G401.6 (cell line): ENCODE measurements around the gene IFNG.

ENCODE experiments used
- FAIRE-seq: peaks from 2 replicates; lab custom pipeline; 2012; peaks lifted over from hg19 to GRCh38; lab: Jason Lieb, UNC

Gene IFNG

DNA sequence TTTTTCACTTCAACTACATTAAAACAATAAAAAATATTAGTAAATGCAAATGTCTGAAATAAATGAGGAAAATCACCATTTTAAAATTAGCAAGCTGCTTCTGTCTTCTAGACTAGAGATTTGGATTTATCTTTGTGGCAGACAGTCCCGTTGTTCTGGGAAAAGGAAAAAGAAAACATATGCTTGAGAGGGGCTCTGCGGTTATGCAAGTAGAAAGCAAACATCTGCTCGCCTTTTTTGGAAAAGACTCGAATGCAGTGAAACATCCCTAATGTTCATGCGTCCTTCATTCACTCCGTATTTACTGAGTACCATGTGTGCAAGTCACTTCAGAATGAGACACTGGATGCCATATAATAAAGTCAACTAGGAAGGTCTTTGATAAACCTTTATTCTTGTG is 44.9 kb downstream of the IFNG start:
- no peak for FAIRE-seq

DNA sequence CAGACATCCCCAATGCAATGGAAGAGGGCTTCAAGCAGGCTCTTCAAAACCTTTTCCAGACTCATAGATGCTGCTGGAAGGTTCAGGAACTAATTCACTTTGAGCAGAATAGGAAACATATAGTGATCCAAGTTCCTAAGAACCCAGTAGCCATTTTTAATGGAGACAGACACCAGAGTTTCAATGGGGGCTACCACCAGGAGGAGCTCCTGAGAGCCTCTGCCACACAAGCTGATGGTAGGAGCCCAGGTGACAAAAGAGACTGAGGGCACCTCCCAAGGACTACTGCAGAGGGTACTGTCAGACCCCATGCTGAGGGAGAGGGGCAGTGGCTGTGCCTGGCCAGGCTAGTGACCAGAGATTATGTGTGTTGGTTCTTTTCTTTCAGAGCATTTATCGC is 45.9 kb downstream of the IFNG start:
- no peak for FAIRE-seq

DNA sequence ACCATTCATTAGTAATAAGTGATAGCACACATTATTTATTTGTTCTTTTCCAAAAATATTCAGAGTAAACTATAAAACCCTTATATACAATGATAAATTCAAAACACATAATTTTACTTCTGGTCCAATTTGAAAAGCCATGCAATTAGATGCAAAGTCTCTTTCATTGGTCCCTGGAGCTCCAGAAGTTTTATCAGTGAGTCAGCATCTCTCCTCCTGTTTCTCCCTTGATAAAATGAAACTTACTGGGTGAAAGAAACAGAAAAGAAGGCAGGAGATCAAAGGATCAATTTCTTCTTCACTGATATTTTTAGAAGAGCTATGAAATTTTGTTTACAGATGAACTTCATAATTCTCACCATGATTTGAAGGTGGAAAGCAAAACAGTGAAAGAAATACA is 47.5 kb downstream of the IFNG start:
- no peak for FAIRE-seq

DNA sequence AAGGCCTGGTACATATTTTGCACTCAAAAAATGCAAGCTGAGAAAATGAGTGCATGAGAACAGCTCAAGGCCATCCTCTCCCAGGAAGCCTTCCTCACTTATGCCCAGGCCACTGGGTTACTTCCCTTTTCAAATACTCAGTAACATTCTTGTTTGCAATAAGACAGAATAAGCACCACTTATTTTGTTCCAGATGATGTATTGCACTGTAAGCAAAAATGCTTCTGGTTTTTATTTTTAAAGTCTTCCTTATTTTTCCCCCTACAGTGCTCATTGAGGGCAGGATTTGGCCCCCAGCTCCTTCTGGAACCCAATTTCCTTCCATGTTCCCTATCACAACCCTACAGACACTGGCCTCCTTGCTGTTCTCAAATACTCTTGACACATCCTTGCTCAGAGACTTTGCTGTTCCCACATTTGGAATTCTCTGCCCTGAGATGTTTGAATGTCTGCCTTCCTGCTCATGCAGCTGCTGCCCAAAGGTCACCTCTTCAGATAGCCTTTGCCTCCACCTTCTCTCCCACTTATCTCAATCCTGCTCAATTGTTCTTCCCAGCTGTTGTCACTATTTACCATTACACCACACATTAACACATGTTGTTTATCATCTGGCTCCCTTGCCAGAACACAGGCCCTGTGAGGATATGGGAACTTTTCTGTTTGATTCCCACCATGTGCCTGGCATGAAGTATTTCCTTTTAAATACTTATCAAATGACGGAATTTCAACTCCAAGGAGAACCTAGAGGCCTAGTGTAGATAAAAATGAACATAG is 49.9 kb downstream of the IFNG start:
- no peak for FAIRE-seq

DNA sequence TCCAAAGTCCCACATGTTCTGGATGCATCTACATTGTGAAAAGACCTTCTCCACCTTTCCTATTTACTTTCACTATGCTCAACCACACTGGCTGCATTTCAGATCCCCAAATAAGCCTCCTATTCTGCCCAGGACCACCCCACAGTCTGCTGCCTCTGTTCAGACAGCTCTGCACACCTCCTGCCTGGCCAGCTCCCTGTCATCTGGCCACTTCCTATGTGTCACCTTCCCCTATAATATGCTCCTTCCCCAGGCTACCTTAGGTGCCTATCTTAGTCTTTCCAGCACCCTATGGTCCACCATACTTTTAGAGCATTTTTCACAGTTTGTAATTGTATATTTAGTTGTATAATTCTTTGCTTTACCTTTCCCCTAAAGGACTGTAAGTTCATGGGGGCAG is 50.5 kb downstream of the IFNG start:
- no peak for FAIRE-seq

DNA sequence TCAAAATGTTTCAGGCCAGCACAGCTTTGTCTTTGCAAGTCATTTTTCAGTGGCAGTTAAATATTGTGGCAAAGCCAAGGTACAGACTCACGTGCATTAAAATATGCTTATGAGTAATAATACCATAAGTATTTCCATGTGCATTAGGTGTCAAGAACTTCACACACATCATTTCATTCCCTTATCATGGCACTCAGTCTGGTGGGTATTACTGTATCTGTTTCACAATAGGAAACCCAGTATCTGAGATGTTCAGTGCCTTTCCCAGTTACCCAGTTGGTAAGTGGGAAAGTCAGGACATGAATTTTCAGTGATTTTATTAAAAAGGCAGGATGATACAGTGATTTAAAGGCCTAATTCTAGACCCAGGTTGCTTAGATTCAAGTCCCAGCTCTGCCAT is 52.9 kb downstream of the IFNG start:
- no peak for FAIRE-seq

DNA sequence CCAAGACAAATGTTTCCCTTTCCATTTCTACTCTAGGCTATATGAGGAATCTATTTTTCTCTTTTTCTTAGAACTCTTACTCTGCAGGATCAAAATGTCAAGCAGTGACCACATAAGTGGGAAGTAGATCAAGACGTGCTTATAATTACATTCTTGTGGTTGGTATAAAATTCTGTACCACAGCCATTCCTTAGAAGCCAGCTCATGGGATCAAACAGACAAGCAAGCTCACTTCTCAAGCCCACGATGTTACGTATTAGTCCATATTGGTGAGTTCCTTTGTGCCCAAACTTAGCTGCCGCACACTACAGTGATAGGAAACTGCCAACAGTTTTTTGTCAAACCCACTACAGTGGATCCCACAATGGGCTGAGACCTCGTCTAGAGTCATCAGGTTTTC is 53.4 kb downstream of the IFNG start:
- FAIRE-seq: no peak
